ENCODE results near the gene LEF1. TPM values are rescaled to one million over a fixed set of nuclear protein-coding genes. Genes with fewer than 3 reads are reported as not detected.
"Not testable (repeated sequence)": the region's sequence is repeated elsewhere in the genome, so short reads cannot be mapped to it uniquely, and the experiment has no call there.

Gene LEF1
- total RNA-seq, 4 donors from 2014 or later = 2.2 to 8.3 (median 3.7) TPM

DNA sequence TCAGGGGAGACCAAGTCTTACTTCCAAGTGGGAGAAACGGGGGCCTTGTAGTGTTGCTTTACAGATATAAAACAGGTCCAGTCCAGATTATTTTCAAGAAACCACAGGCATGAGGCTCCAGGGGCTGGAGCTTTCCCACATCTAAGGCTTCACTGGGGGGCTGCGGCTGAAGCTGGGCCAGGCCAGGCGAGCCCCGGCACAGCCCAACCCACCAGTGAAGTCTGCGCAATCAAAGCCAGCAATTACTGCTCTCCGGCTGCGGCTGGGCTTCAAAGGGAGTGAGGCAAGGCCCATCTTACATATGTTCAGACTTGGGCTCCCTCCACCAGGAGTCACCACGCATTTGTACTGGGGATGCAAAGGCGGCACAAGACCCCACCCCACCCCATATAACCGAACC, 117.4 kb downstream of the LEF1 start:
- TF ChIP-seq, protein P1, sequence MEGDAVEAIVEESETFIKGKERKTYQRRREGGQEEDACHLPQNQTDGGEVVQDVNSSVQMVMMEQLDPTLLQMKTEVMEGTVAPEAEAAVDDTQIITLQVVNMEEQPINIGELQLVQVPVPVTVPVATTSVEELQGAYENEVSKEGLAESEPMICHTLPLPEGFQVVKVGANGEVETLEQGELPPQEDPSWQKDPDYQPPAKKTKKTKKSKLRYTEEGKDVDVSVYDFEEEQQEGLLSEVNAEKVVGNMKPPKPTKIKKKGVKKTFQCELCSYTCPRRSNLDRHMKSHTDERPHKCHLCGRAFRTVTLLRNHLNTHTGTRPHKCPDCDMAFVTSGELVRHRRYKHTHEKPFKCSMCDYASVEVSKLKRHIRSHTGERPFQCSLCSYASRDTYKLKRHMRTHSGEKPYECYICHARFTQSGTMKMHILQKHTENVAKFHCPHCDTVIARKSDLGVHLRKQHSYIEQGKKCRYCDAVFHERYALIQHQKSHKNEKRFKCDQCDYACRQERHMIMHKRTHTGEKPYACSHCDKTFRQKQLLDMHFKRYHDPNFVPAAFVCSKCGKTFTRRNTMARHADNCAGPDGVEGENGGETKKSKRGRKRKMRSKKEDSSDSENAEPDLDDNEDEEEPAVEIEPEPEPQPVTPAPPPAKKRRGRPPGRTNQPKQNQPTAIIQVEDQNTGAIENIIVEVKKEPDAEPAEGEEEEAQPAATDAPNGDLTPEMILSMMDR (IDR thresholded peaks at IDR 0.05) = no peak
- no peak for DNase-seq (ENCODE audit: low spot score)
- no peak for ATAC-seq (ENCODE audit: low FRiP score)

DNA sequence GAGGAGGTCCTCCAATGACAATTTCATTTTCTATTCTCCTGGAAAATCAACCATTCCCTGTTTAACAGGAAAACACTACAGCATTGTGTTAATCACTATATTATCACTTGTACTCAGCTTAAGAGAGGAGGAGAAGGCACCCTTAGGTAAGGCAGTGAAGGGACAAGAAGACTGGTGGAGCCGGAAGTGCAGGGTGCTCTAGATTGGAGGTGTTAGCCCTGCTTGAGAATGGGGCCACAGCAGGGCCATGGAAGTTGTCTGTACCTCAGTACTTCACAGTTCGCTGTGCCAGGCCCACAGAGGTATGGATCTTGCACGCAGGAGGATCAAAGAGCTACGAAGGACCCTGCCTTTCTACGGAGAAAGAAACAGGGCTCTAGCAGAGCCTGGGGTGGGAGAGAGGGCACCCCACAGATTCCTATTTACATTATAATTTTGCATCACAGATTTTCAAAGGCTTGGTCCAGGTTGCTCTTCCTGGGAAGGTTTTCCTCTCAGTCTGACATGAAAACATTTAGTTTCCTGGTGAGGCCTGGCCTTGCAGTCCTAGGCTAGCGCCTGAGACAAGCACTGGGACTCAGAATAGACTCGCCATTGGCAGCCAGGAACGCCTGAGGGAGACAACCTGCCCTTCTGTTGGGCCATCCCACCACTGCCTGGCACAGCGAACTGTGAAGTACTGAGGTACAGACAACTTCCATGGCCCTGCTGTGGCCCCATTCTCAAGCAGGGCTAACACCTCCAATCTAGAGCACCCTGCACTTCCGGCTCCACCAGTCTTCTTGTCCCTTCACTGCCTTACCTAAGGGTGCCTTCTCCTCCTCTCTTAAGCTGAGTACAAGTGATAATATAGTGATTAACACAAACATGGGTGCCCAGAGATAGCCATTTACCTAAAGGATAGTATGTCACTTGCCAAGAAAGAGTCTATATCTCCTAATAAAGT, 118.3 kb downstream of the LEF1 start:
- ATAC-seq (ENCODE audit: low FRiP score) = not testable (repeated sequence)

DNA sequence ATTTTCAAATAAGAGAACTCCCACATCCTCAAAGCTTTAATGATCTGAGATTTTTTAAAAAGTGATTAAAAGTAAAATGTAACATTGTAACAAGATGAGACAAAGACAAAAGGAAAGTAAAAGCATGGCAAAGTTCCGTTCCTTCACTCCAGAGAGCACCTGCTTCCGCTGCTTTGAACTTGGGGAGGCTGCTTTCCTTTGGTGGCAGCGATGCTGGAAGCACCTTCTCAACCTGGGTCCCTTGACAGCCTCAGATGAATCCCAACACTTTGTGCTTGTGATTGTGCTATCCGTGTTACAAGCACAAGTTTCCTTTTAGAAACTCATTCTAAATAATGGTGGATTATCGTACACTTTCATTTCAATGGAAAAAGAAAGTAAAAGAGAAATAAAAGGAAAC, 119.3 kb downstream of the LEF1 start:
- DNase-seq (ENCODE audit: low spot score) (no peak), ATAC-seq (ENCODE audit: low FRiP score) (no peak)
- TF ChIP-seq, protein P1 (IDR thresholded peaks at IDR 0.05) = no peak

More for the DNA sequence above, 118.3 kb downstream of the LEF1 start:
- DNase-seq (ENCODE audit: low spot score) = not testable (repeated sequence)

DNA sequence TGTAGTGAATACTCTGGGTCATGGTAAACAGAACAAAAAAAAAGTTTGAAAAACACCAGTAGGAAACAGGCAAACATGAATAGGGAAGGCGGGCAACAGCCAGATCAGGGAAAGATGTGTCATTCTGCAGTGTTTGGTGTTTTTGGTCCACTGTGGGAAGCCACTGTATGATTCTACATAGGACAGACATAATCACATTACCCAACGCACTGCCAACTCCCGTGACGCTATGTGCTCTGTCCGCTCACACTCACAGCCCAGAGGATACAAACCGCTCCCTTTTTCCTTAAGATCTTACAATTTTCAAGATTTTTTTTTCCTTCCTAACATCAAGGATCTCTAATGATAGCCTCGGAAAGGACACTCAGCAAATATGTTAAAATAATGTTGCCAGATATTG, 119.7 kb downstream of the LEF1 start:
- TF ChIP-seq, protein P1 (IDR thresholded peaks at IDR 0.05) = no peak
- DNase-seq (ENCODE audit: low spot score) (no peak), ATAC-seq (ENCODE audit: low FRiP score) (no peak)

DNA sequence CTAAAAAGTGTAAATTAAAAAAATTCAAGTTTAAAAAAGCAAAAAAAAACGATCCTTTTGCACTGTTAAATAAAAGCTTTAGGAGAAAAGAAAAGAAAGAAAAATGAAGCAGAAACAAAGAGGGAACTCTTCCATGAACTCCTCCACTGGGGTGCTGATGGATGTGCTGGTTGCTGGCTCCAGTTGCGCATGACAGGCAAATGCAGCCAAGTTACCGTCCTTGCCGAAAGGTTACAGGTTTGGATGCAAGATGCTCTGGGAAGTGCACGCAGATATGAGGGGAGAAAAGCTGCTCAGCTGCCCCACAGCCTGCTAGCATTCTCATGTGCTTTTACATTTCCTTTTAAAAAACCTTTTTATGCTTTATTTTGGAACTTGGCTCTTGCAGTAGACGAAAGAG, 120.6 kb downstream of the LEF1 start:
- no peak for ATAC-seq (ENCODE audit: low FRiP score)
- TF ChIP-seq, protein P1 (IDR thresholded peaks at IDR 0.05) = no peak
- DNase-seq (ENCODE audit: low spot score) = no peak

DNA sequence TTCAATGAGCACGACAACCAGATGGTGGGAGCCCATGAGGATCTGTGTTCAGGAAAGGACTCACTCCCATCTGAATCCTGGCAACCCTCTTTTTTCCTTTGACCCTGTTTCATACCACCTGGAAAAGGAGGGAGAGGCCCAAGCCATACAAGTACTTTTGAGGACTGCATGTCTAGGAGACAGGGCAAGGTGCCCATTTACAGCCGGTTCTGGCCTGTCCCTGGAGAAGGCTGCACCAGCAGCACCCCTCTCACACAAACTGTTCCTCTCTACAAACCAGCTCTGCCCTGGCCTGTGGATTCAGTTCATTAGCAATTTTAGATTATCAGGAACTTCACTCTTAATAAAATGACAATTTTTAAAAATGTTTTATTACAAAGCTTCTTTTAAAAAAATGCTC, 121.5 kb downstream of the LEF1 start:
- TF ChIP-seq, protein P1 (IDR thresholded peaks at IDR 0.05) = no peak
- no peak for ATAC-seq (ENCODE audit: low FRiP score)
- no peak for DNase-seq (ENCODE audit: low spot score)

DNA sequence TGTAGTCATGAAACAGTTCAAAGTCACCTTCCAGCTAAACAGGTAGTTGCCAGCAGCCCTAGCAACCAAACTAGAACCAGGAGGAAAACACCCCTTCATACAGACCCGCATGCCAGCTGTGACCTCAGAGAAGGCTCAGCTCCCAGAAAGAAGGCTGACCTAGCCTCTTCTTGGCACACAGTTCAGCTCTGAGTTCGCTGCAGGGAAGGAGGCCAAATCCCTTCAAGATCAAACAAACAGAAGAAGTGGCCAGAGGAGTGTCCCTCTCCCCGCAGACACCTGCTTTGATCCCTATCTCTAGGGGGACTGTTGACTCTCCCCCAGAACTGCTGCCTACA, 123.1 kb downstream of the LEF1 start:
- ATAC-seq (ENCODE audit: low FRiP score) = no peak
- no peak for DNase-seq (ENCODE audit: low spot score)

More for the DNA sequence above, 123.1 kb downstream of the LEF1 start:
- TF ChIP-seq, protein P1 (IDR thresholded peaks at IDR 0.05) = no peak
